HCT116 (cell line): Measurements from ENCODE around the gene ANO4.
"Not testable (repeated sequence)": the region's sequence is repeated elsewhere in the genome, so short reads cannot be mapped to it uniquely, and the experiment has no call there.

Source experiments
- POLR2A ChIP-seq: IDR thresholded peaks from 2 replicates; pipeline ENCODE4 v1.7.0; 2011; ENCODE audit warnings: borderline replicate concordance; ENCODE audit not compliant: insufficient read depth, insufficient read length; ENCODE audit errors: extremely low read depth
- RAD21 ChIP-seq: IDR thresholded peaks from 2 replicates; pipeline ENCODE4 v1.6.1; 2012; ENCODE audit warnings: low read depth, mild to moderate bottlenecking
- SIN3A ChIP-seq: IDR thresholded peaks from 2 replicates; pipeline ENCODE4 v1.6.1; 2012; ENCODE audit warnings: low read depth

GRCh38 chr12:101090222-101090621 is 295.6 kb downstream of the ANO4 start:
- not testable (repeated sequence) for TF ChIP-seq RAD21, SIN3A, POLR2A
